Ascending aorta (tissue), 2 donors: ENCODE results near the gene EXOC3L1. TPM values are rescaled to one million over a fixed set of nuclear protein-coding genes. Genes with fewer than 3 reads are reported as not detected.

ENCODE experiments used
- DNase-seq, 2 donors: peaks; one replicate each; pipeline ENCODE4 v3.0.0-alpha.2; 2019; ENCODE audit warnings: low spot score in 2 of 2
- H3K27ac ChIP-seq, 2 donors: fragments of 200-600 bp; sonication (generic); one replicate each; pipeline ENCODE4 v1.5.1; 2016 to 2017; ENCODE audit warnings: mild to moderate bottlenecking in 1 of 2
- H3K27me3 ChIP-seq: fragments of 200-600 bp; sonication (generic); one replicate; pipeline ENCODE4 v1.5.1; 2017
- H3K36me3 ChIP-seq, 2 donors: fragments of 200-600 bp; sonication (generic); one replicate each; pipeline ENCODE4 v1.5.1; 2016
- H3K4me1 ChIP-seq, 2 donors: fragments of 200-600 bp; sonication (generic); one replicate each; pipeline ENCODE4 v1.5.1; 2016 to 2017; ENCODE audit warnings: mild to moderate bottlenecking in 1 of 2
- H3K4me3 ChIP-seq, 2 donors: fragments of 200-600 bp; sonication (generic); one replicate each; pipeline ENCODE4 v1.5.1; 2016 to 2017; ENCODE audit warnings: mild to moderate bottlenecking in 1 of 2
- H3K9me3 ChIP-seq, 2 donors: fragments of 200-600 bp; sonication (generic); one replicate each; pipeline ENCODE4 v1.5.1; 2016
- intact Hi-C: fragments of 100-400 bp; cut with DNase I; formaldehyde crosslinking; loops from one replicate; pipeline ENCODE4 v1.15.1; 2023
- total RNA-seq: library from RNA; depleted of rRNA; stranded (reverse); fragments of >200 nt; gene quantifications from one replicate; pipeline ENCODE4 v1.1.0, GENCODE V29; 2016
- TF ChIP-seq, protein P1 (sequence below), 3 experiments: fragments of 200-600 bp in 2 of 3; fragments of 450-650 bp in 1 of 3; sonication (generic) in 2 of 3; IDR thresholded peaks; one replicate each; pipeline ENCODE4 v1.5.1; 2016 to 2019; ENCODE audit warnings: antibody characterized with exemption in 3 of 3, mild to moderate bottlenecking in 1 of 3, moderate library complexity in 1 of 3

The EXOC3L1 gene, protein sequence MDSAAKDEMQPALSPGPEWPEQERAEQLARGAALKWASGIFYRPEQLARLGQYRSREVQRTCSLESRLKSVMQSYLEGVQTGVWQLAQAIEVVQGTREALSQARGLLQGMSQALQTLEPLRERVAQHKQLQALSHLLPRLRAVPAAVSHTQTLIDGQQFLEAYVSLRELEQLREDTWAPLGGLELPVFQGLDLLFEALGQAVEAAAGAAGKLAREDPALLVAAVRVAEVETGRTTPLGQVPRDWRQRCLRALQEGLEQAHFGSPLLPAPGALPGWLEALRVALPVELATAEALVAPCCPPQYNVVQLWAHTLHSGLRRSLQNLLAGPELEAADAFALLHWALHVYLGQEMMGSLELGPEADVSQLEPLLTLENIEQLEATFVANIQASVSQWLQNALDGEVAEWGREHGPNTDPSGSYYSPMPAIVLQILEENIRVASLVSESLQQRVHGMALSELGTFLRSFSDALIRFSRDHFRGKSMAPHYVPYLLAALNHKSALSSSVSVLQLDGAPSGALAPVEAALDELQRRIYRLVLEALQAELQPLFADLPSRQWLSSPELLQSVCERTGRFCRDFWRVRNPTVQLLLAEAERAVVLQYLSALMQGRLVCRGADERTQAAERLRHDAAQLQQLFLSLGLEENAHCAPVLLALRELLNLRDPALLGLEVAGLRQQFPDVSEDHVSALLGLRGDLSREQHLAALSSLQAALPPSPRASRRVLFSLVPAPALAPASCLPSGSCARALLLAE
- 11.2 TPM for total RNA-seq

DNA sequence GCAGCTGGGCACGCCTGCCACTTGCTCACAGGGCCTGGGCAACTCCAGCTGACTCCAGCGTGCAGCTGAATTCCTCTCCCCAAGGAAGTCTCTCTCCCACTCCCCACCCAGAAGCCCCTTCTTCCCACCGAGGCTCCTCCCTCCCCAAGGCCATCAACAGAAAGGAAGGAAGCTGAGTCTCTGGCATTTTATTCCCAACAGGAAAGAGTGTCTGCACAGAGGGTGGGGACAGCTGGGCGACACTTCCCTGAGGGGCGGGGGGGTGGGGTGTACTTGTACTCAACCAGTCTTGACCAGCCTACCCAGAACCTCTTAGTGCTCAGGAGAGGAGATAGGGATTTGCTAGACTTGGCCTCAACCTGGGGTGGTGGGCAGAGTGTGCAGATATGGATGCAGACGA, at the start of gene EXOC3L1:
Gene EXOC3L1 (minus strand): TSS at position 96 of the 400 bp plus-strand sequence. CDS start 460 bp downstream, outside the sequence.
- no peaks in the 10 kb centered on the region for H3K9me3 ChIP-seq
- intact Hi-C loops = no loop called here
- TF ChIP-seq, protein P1, sequence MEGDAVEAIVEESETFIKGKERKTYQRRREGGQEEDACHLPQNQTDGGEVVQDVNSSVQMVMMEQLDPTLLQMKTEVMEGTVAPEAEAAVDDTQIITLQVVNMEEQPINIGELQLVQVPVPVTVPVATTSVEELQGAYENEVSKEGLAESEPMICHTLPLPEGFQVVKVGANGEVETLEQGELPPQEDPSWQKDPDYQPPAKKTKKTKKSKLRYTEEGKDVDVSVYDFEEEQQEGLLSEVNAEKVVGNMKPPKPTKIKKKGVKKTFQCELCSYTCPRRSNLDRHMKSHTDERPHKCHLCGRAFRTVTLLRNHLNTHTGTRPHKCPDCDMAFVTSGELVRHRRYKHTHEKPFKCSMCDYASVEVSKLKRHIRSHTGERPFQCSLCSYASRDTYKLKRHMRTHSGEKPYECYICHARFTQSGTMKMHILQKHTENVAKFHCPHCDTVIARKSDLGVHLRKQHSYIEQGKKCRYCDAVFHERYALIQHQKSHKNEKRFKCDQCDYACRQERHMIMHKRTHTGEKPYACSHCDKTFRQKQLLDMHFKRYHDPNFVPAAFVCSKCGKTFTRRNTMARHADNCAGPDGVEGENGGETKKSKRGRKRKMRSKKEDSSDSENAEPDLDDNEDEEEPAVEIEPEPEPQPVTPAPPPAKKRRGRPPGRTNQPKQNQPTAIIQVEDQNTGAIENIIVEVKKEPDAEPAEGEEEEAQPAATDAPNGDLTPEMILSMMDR (IDR thresholded peaks at IDR 0.05) = no peak
- H3K27ac ChIP-seq = no peak within 1 kb of the TSS
- H3K27me3 ChIP-seq = no peaks in the 10 kb centered on the region
- peaks cover 19 to 21% of the 10 kb centered on the region in 2 donors for H3K4me1 ChIP-seq
- no peak within 1 kb of the TSS for H3K4me3 ChIP-seq
- peaks cover 7 to 10% of the 10 kb centered on the region in 2 donors for H3K36me3 ChIP-seq
- no peak for DNase-seq

DNA sequence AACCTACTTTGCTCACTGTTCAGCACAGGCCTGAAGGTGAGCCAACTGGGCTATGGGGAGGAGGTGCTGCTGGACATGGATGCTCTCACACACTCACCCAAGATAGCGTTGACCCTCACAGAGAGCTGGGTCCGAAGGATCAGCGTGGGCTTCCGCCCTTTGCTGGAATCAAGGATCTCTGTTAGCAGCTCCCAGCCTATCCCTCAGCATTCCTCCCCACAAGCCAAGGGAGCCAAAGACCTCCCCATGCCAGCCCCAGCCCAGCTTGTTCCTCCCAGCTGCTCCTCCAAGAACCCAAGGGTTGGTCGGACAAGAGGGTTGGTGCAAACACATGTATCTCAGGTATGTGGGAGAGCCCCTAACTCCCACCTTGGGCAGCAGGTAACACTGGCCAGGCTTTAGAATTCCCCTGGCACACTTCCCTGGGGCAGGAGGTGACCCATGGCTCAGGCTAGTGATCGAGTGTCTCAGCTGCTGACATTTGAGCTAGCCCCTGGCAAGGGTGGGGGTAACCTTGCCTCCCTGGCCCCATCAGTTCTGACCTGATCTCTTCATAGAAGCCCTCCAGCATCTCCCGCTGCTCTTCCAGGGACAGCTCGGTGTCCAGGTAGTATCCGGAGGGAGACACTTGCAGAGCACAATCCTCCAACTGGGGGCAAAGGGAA, 49.0 kb upstream of the EXOC3L1 start:
- Histone ChIP-seq H3K4me3 (no peak overlapping the region), H3K9me3 (no peaks in the 10 kb centered on the region), H3K27me3 (no peaks in the 10 kb centered on the region), H3K36me3 (peaks cover 47 to 49% of the 10 kb centered on the region in 2 donors), H3K4me1 (peaks cover 5 to 17% of the 10 kb centered on the region in 2 donors), H3K27ac (no peak overlapping the region)
- intact Hi-C loops = no loop called here
- no peak for DNase-seq
- TF ChIP-seq, protein P1 (IDR thresholded peaks at IDR 0.05) = no peak

DNA sequence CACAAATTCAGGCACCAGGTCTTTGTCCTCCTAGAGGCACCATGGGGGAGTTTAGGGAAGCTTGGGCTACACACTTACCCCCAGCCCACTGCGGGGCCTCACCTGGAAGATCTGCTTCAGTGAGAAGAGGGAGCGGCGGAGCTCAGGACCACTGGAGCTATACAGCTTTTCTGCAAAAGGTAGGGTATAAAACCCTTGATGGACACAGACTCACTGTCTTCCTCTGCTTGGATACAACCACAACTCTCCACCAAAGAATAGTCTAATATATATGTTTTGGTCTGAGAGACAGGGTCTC, 48.3 kb upstream of the EXOC3L1 start:
- no peak overlapping the region for H3K4me3 ChIP-seq
- peaks cover 54 to 56% of the 10 kb centered on the region in 2 donors for H3K36me3 ChIP-seq
- H3K4me1 ChIP-seq = peaks cover 5 to 17% of the 10 kb centered on the region in 2 donors
- no peak overlapping the region for H3K27ac ChIP-seq
- H3K9me3 ChIP-seq = no peaks in the 10 kb centered on the region
- DNase-seq = no peak
- intact Hi-C loops = no loop called here
- no peaks in the 10 kb centered on the region for H3K27me3 ChIP-seq
- TF ChIP-seq, protein P1 (IDR thresholded peaks at IDR 0.05) = no peak

DNA sequence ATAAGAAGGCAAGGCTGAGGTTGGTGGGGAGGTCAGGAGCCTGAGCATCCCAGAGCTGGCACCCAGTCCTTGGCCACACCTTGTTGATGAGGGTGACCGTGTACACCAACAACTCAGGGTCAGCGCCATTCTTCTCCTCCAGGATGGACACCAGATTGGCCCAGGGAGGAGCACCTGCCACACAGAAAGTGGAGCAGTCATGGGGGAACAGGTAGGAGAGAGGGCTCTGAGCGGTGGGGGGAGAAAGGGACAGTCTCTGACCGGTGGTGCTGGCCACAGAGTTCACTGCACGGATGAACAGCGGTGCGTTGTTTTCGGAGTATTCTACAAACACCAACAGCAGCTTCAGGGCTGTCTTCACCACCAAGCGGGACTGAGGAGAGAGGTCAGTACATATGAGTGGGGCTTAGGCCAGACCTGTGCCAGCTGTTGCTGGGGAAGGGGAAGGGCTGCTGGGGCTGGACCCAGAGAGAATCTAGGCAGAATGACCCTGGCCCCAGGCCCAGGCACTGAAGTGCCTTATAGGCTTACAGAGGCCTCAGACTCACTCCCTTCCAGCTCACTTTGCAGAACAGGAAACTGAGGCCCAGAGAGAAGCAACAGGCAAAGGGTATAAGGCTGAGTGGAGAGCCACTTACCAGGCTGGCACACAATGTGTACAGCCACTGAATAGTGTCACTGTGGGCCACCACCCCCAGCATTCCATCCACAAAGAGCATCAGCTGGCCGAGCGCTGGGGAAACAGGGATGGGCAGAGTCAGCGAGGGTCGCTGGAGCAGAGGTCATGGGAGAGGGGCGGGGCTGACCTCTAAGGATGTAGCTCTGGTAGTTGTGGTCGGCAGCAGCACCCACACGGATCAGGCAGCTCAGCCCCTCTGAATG, 47.7 kb upstream of the EXOC3L1 start:
- TF ChIP-seq, protein P1 (IDR thresholded peaks at IDR 0.05) = no peak
- no peaks in the 10 kb centered on the region for H3K27me3 ChIP-seq
- no peak for DNase-seq
- intact Hi-C loops = no loop called here
- H3K36me3 ChIP-seq = peaks cover 57 to 60% of the 10 kb centered on the region in 2 donors
- H3K27ac ChIP-seq = no peak overlapping the region
- peaks cover 5 to 17% of the 10 kb centered on the region in 2 donors for H3K4me1 ChIP-seq
- H3K9me3 ChIP-seq = no peaks in the 10 kb centered on the region
- no peak overlapping the region for H3K4me3 ChIP-seq
